ENCODE results near the gene IQSEC3. TPM values are rescaled to one million over a fixed set of nuclear protein-coding genes. Genes with fewer than 3 reads are reported as not detected.
"Not testable (repeated sequence)": the region's sequence is repeated elsewhere in the genome, so short reads cannot be mapped to it uniquely, and the experiment has no call there.

Gene IQSEC3
- polyA plus RNA-seq, 1 experiment, result not detected

DNA sequence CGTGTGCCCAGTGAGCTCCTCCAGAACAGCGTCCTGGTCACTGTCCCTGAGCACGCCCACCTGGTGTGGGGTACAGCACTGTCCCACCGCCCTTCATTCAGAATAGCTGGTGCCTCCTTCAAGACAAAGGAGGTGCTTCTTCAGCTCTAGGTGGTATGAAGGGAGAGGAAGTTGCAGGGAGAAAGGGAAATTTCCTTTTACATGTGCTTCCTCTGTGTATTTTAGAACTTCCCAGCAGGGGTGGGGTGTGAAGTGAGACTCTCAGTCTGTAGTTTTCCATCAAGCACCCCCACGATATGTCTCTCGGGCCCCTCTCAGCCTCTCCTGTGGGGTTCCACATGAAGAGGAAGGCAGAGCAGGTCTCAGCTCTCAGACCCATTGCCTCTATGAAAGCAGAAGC lies 148.5 kb downstream of the IQSEC3 start:
- TF ChIP-seq, protein P1, sequence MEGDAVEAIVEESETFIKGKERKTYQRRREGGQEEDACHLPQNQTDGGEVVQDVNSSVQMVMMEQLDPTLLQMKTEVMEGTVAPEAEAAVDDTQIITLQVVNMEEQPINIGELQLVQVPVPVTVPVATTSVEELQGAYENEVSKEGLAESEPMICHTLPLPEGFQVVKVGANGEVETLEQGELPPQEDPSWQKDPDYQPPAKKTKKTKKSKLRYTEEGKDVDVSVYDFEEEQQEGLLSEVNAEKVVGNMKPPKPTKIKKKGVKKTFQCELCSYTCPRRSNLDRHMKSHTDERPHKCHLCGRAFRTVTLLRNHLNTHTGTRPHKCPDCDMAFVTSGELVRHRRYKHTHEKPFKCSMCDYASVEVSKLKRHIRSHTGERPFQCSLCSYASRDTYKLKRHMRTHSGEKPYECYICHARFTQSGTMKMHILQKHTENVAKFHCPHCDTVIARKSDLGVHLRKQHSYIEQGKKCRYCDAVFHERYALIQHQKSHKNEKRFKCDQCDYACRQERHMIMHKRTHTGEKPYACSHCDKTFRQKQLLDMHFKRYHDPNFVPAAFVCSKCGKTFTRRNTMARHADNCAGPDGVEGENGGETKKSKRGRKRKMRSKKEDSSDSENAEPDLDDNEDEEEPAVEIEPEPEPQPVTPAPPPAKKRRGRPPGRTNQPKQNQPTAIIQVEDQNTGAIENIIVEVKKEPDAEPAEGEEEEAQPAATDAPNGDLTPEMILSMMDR (IDR thresholded peaks at IDR 0.05; ENCODE audit: insufficient read depth, low read depth, low read length), result no peak
- no peaks in the 10 kb centered on the region for H3K36me3 ChIP-seq (ENCODE audit: control insufficient read depth, insufficient read depth, low read length)
- DNase-seq (ENCODE audit: low read depth), result no peak
- H3K4me3 ChIP-seq (ENCODE audit: low read depth, low read length), result no peak overlapping the region
- CTCF ChIA-PET, result no interaction called here
- POLR2A ChIA-PET, result no interaction called here
- H3K27me3 ChIP-seq (ENCODE audit: control insufficient read depth, insufficient read depth, low read length), result peaks cover 15% of the 10 kb centered on the region

GRCh38 chr12:217029-217428 lies 150.5 kb downstream of the IQSEC3 start:
- peaks cover 15% of the 10 kb centered on the region for H3K27me3 ChIP-seq (ENCODE audit: control insufficient read depth, insufficient read depth, low read length)
- CTCF ChIA-PET; H3K4me3 ChIP-seq (ENCODE audit: low read depth, low read length); POLR2A ChIA-PET; DNase-seq (ENCODE audit: low read depth); H3K36me3 ChIP-seq (ENCODE audit: control insufficient read depth, insufficient read depth, low read length): not testable (repeated sequence)

- no peaks in the 10 kb centered on the region for H3K36me3 ChIP-seq (ENCODE audit: control insufficient read depth, insufficient read depth, low read length)
- H3K27me3 ChIP-seq (ENCODE audit: control insufficient read depth, insufficient read depth, low read length), result peaks cover 11% of the 10 kb centered on the region
- POLR2A ChIA-PET, result no interaction called here
- H3K4me3 ChIP-seq (ENCODE audit: low read depth, low read length), result no peak overlapping the region
- no peak for DNase-seq (ENCODE audit: low read depth)
- TF ChIP-seq, protein P1 (IDR thresholded peaks at IDR 0.05; ENCODE audit: insufficient read depth, low read depth, low read length), result no peak
- CTCF ChIA-PET, result interaction anchor here (0.7 kb wide), 1 partner anchor 12 kb away, joined by 3 read pairs; no protein-coding TSS in a partner anchor
Measured at GRCh38 chr12:218221-218620, 151.7 kb downstream of the IQSEC3 start.

- H3K36me3 ChIP-seq (ENCODE audit: control insufficient read depth, insufficient read depth, low read length), result no peaks in the 10 kb centered on the region
- ChIA-PET POLR2A (no interaction called here), CTCF (interaction anchor here (0.7 to 1.6 kb wide), 3 partner anchors 11 to 53 kb away, joined by 3 to 5 read pairs (median 3); no protein-coding TSS in a partner anchor)
- TF ChIP-seq, protein P1 (IDR thresholded peaks at IDR 0.05; ENCODE audit: insufficient read depth, low read depth, low read length), result no peak
- H3K27me3 ChIP-seq (ENCODE audit: control insufficient read depth, insufficient read depth, low read length), result peaks cover 8% of the 10 kb centered on the region
- DNase-seq (ENCODE audit: low read depth), result no peak
- no peak overlapping the region for H3K4me3 ChIP-seq (ENCODE audit: low read depth, low read length)
Measured at GRCh38 chr12:218728-219590, 152.4 kb downstream of the IQSEC3 start.

- TF ChIP-seq, protein P1 (IDR thresholded peaks at IDR 0.05; ENCODE audit: insufficient read depth, low read depth, low read length), result peak; percentile 53
- CTCF ChIA-PET, result interaction anchor here (1.3 to 1.6 kb wide), 3 partner anchors 10 to 54 kb away, joined by 3 to 9 read pairs (median 5); no protein-coding TSS in a partner anchor
- H3K36me3 ChIP-seq (ENCODE audit: control insufficient read depth, insufficient read depth, low read length), result no peaks in the 10 kb centered on the region
- POLR2A ChIA-PET, result no interaction called here
- no peak overlapping the region for H3K4me3 ChIP-seq (ENCODE audit: low read depth, low read length)
- peaks cover 8% of the 10 kb centered on the region for H3K27me3 ChIP-seq (ENCODE audit: control insufficient read depth, insufficient read depth, low read length)
- no peak for DNase-seq (ENCODE audit: low read depth)
Measured at GRCh38 chr12:219891-220352, 153.4 kb downstream of the IQSEC3 start.

Data from BJ (cell line).